HEK293T (cell line): ENCODE measurements around the gene ZDHHC14.

Source experiments
- ARNT ChIP-seq: fragments of 450-650 bp; IDR thresholded peaks from 2 replicates; pipeline ENCODE4 v1.6.1; 2017; ENCODE audit warnings: mild to moderate bottlenecking
- BHLHE40 ChIP-seq: fragments of 450-650 bp; IDR thresholded peaks from 2 replicates; pipeline ENCODE4 v1.6.1; 2016; ENCODE audit warnings: mild to moderate bottlenecking, moderate library complexity, borderline replicate concordance
- CTBP1 ChIP-seq: fragments of 450-650 bp; IDR thresholded peaks from 2 replicates; pipeline ENCODE4 v1.6.1; 2016; ENCODE audit warnings: borderline replicate concordance
- FOXK2 ChIP-seq: fragments of 450-650 bp; IDR thresholded peaks from 2 replicates; pipeline ENCODE4 v1.6.1; 2016; ENCODE audit warnings: mild to moderate bottlenecking
- FOXM1 ChIP-seq: fragments of 450-650 bp; IDR thresholded peaks from 2 replicates; pipeline ENCODE4 v1.6.1; 2017; ENCODE audit warnings: mild to moderate bottlenecking, borderline replicate concordance
- NFRKB ChIP-seq: fragments of 450-650 bp; IDR thresholded peaks from 2 replicates; pipeline ENCODE4 v1.6.1; 2016; ENCODE audit warnings: mild to moderate bottlenecking, moderate library complexity
- SP1 ChIP-seq: fragments of 450-650 bp; IDR thresholded peaks from 2 replicates; pipeline ENCODE4 v1.6.1; 2017
- TARDBP ChIP-seq: fragments of 450-650 bp; IDR thresholded peaks from 2 replicates; pipeline ENCODE4 v1.6.1; 2016

DNA sequence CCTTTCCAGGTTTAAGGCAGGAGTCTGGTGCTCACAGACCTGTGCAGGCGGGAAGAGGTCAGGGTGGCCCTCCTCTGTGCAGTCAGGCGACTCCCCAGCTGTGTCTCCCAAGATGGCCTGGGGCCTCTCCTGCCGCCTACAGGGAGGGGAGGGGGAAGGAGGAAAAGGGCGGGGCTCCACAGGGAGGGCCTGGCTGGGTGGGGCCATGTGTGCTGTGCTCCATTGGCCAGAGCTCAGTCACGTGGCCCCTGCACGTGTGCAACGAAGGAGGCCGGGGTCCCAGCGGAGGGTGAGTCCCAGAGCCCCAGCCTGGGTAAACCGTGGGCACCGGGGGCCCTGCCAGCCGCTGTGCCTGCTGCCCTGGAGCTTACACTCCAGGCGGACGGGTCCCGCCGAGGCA is 211.6 kb downstream of the ZDHHC14 start:
- no peak for TF ChIP-seq ARNT
- TF ChIP-seq BHLHE40: no peak
- TF ChIP-seq SP1: no peak
- no peak for TF ChIP-seq CTBP1
- no peak for TF ChIP-seq TARDBP
- no peak for TF ChIP-seq NFRKB
- TF ChIP-seq FOXK2: no peak
- TF ChIP-seq FOXM1: no peak
